Esophagus muscularis mucosa (tissue), 4 donors: ENCODE measurements around the gene NR3C2. TPM values are rescaled to one million over a fixed set of nuclear protein-coding genes. Genes with fewer than 3 reads are reported as not detected.

Experiments used
- DNase-seq: peaks from one replicate; pipeline ENCODE4 v3.0.0-alpha.2; 2017; ENCODE audit errors: extremely low spot score
- H3K27ac ChIP-seq, 4 donors: fragments of 200-600 bp; sonication (generic); replicated peaks in 1 of 4; 1 replicate in 3 of 4; 2 replicates in 1 of 4; pipeline ENCODE4 v1.5.1; 2016 to 2019; ENCODE audit warnings: mild to moderate bottlenecking in 1 of 4
- H3K27me3 ChIP-seq, 4 donors: fragments of 200-600 bp; sonication (generic); one replicate each; pipeline versions ENCODE4 v1.5.1 to v1.6.0; 2016 to 2019
- H3K36me3 ChIP-seq, 4 donors: fragments of 200-600 bp; sonication (generic); one replicate each; pipeline ENCODE4 v1.5.1; 2016 to 2019
- H3K4me1 ChIP-seq, 4 donors: fragments of 200-600 bp; sonication (generic); one replicate each; pipeline ENCODE4 v1.5.1; 2016 to 2019
- H3K4me3 ChIP-seq, 4 donors: fragments of 200-600 bp; sonication (generic); 1 replicate in 2 of 4; 2 replicates in 2 of 4; pipeline ENCODE4 v1.5.1; 2016 to 2019; ENCODE audit warnings: mild to moderate bottlenecking in 4 of 4, moderate library complexity in 1 of 4
- H3K9me3 ChIP-seq, 4 donors: fragments of 200-600 bp; sonication (generic); 1 replicate in 3 of 4; 2 replicates in 1 of 4; pipeline ENCODE4 v1.5.1; 2016 to 2019
- EP300 ChIP-seq: sonication (generic); formaldehyde crosslinking; IDR thresholded peaks from one replicate; pipeline ENCODE4 v1.6.1; 2017; ENCODE audit warnings: antibody characterized with exemption
- POLR2A ChIP-seq: fragments of 450-650 bp; IDR thresholded peaks from one replicate; pipeline ENCODE4 v1.6.1; 2017; ENCODE audit warnings: antibody characterized with exemption, moderate library complexity, mild to moderate bottlenecking, low read depth
- POLR2AphosphoS5 ChIP-seq, 2 donors: sonication (generic); formaldehyde crosslinking; IDR thresholded peaks; one replicate each; pipeline ENCODE4 v1.6.1; 2017; ENCODE audit warnings: antibody characterized with exemption in 2 of 2
- WGBS: methylation state at CpG from one replicate; pipeline ENCODE4 v1.1.5; 2018; 5-methylcytosine and 5-hydroxymethylcytosine counted together
- intact Hi-C: fragments of 100-400 bp; cut with DNase I; formaldehyde crosslinking; loops from one replicate; pipeline ENCODE4 v1.15.1; 2023
- total RNA-seq, 4 donors: library from RNA; depleted of rRNA; stranded (reverse); fragments of >200 nt; gene quantifications; one replicate each; pipeline versions ENCODE4 v1.1.0 to v1.2.1, GENCODE V29; 2016
- TF ChIP-seq, protein P1 (sequence below), 3 experiments: fragments of 200-600 bp in 2 of 3; fragments of 450-650 bp in 1 of 3; sonication (generic) in 2 of 3; IDR thresholded peaks; one replicate each; pipeline ENCODE4 v1.5.1; 2017 to 2019; ENCODE audit warnings: antibody characterized with exemption in 3 of 3, mild to moderate bottlenecking in 2 of 3, moderate library complexity in 1 of 3

The NR3C2 gene
- total RNA-seq, 4 donors from 2014 or later, result 10.0 to 14.6 (median 12.1) TPM

DNA sequence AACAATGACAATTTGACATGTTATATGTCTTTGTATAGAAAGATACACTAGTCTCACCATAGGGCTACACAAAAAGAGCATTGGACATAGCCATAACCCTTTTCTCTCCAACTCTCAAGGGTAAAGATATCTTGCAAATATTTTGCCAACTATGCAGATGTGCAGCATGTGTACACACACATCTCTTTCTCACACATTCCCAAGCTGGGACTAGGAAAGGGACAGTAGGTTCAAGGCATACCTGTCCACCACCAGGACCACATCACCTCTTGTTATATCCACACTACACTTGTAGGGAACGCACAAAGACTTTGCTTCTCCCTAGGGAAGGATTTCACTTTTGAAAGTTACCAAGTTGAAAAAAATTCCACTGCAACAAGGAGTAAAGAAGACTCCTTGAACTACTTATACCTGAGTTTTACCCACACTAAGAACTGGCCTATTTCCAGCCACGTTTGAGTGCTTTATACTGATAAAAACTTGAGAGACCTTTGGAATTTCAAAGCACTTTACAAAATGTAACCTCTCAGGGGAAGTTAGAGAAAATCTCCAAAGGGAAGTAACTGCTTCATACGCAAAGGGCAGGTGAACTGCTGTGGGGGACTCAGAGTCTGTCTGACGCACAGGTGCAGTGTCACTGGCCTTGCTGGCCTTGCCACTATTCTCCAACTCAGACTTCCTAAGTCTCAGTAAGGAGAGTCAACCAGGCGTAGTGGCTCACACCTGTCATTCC, 36.9 kb downstream of the NR3C2 start:
- no peaks in the 10 kb centered on the region for H3K36me3 ChIP-seq
- TF ChIP-seq, protein P1, sequence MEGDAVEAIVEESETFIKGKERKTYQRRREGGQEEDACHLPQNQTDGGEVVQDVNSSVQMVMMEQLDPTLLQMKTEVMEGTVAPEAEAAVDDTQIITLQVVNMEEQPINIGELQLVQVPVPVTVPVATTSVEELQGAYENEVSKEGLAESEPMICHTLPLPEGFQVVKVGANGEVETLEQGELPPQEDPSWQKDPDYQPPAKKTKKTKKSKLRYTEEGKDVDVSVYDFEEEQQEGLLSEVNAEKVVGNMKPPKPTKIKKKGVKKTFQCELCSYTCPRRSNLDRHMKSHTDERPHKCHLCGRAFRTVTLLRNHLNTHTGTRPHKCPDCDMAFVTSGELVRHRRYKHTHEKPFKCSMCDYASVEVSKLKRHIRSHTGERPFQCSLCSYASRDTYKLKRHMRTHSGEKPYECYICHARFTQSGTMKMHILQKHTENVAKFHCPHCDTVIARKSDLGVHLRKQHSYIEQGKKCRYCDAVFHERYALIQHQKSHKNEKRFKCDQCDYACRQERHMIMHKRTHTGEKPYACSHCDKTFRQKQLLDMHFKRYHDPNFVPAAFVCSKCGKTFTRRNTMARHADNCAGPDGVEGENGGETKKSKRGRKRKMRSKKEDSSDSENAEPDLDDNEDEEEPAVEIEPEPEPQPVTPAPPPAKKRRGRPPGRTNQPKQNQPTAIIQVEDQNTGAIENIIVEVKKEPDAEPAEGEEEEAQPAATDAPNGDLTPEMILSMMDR (IDR thresholded peaks at IDR 0.05), result no peak
- TF ChIP-seq EP300, result no peak
- TF ChIP-seq POLR2A, result no peak
- TF ChIP-seq POLR2AphosphoS5 (IDR thresholded peaks at IDR 0.05), result no peak
- no peak overlapping the region for H3K4me3 ChIP-seq
- peaks cover 0 to 26% (median 14%) of the 10 kb centered on the region in 4 donors for H3K4me1 ChIP-seq
- no peaks in the 10 kb centered on the region for H3K27me3 ChIP-seq
- WGBS, result 78% methylated on average over 5 of the region's 5 CpGs
- H3K27ac ChIP-seq, result no peak overlapping the region
- H3K9me3 ChIP-seq, result no peaks in the 10 kb centered on the region
- DNase-seq, result no peak
- intact Hi-C loops, result no loop called here

DNA sequence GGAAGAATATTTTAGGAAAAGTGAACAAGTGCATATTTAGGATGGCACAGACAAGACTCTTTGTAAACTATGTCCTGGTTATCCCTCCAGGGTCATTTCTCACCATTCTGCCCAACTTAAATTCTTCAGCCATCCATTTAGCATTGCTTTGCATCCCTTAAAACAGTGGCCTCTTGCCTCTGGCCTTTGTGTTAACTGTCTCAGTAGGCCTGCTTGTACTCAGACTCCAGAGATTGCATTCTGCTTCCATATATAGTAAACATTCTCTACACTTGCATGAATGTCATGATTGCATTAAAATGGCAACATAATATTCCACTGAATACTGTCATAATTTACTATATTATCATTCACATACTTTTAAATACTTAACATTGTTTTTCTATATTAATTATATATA, 43.2 kb downstream of the NR3C2 start:
- Histone ChIP-seq H3K4me1 (peaks cover 10 to 29% (median 20%) of the 10 kb centered on the region in 4 donors), H3K36me3 (no peaks in the 10 kb centered on the region), H3K9me3 (no peaks in the 10 kb centered on the region), H3K27me3 (no peaks in the 10 kb centered on the region), H3K4me3 (no peak overlapping the region), H3K27ac (no peak overlapping the region)
- TF ChIP-seq, protein P1 (IDR thresholded peaks at IDR 0.05), result no peak
- no peak for TF ChIP-seq POLR2A
- no peak for TF ChIP-seq POLR2AphosphoS5 (IDR thresholded peaks at IDR 0.05)
- no peak for TF ChIP-seq EP300
- intact Hi-C loops, result no loop called here
- DNase-seq, result no peak

DNA sequence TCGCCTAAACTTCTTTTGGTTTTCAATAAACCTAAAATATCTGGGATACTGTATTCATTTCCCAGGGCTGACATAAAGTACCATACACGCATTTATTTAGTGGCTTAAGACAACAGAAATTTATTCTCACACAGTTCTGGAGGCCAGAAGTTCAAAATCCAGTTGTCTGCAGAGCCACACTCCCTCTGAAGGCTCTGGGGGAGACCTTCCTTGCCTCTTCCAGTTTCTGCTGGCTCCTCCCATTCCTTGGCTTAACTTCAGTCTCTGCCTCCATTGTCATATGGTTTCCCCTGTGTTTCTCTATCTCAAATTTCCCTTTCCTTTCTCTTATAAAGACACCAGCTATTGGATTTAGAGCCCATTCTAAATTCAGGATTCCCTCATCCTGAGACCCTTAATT, 44.4 kb downstream of the NR3C2 start:
- 89% methylated on average over 2 of the region's 2 CpGs for WGBS

DNA sequence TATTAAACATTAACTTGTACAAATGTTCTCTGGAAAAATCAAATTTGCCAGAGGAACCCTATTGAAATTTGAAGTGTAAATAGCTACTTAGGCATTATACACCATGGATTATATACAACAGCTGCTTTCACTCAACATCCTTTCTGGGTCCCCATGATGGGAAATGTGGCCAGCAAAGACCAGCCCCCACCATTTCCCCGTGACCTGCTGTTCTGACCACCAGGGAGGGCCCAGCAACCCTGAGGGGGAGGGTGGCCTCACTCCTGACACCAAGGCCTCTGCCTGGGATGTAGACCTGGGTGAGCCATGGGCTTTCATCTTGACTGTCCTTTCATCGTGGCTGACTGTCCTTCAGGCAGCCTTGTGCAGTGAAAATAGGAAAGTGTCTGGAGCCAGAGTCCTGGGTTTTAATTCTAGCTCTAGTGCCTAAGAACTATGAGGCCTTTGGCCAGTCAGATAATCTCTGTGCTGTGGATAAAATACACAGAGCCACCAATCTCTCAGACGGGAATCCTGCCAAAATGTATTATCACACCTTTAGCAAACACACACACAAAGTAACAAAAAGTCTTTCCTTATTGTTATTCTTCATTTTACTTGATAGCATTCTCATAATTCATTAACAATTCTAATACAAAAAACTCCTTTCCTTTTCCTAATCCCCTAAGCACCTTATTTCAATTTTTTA, 45.1 kb downstream of the NR3C2 start:
- TF ChIP-seq POLR2A, result no peak
- TF ChIP-seq, protein P1 (IDR thresholded peaks at IDR 0.05), result no peak
- 55% methylated on average over 3 of the region's 3 CpGs for WGBS
- H3K36me3 ChIP-seq, result no peaks in the 10 kb centered on the region
- no peak overlapping the region for H3K4me3 ChIP-seq
- no peaks in the 10 kb centered on the region for H3K27me3 ChIP-seq
- H3K27ac ChIP-seq, result no peak overlapping the region
- DNase-seq, result no peak
- intact Hi-C loops, result no loop called here
- H3K9me3 ChIP-seq, result no peaks in the 10 kb centered on the region
- peaks cover 10 to 22% (median 16%) of the 10 kb centered on the region in 4 donors for H3K4me1 ChIP-seq

More for the DNA sequence above, 44.4 kb downstream of the NR3C2 start:
- TF ChIP-seq POLR2A, result no peak
- TF ChIP-seq EP300, result no peak
- TF ChIP-seq POLR2AphosphoS5 (IDR thresholded peaks at IDR 0.05), result no peak
- TF ChIP-seq, protein P1 (IDR thresholded peaks at IDR 0.05), result no peak
- peaks cover 10 to 22% (median 16%) of the 10 kb centered on the region in 4 donors for H3K4me1 ChIP-seq
- H3K27ac ChIP-seq, result no peak overlapping the region
- H3K36me3 ChIP-seq, result no peaks in the 10 kb centered on the region
- intact Hi-C loops, result no loop called here
- no peaks in the 10 kb centered on the region for H3K27me3 ChIP-seq
- DNase-seq, result no peak
- H3K9me3 ChIP-seq, result no peaks in the 10 kb centered on the region
- H3K4me3 ChIP-seq, result no peak overlapping the region
